GM21619 (cell line): ENCODE data around the gene SYCE1.

Experiments used
- ATAC-seq: cut with Tn5 transposase; IDR thresholded peaks from one replicate; pipeline ENCODE4 v1.9.1; 2021; ENCODE audit not compliant: unreplicated experiment

SYCE1 gene

DNA sequence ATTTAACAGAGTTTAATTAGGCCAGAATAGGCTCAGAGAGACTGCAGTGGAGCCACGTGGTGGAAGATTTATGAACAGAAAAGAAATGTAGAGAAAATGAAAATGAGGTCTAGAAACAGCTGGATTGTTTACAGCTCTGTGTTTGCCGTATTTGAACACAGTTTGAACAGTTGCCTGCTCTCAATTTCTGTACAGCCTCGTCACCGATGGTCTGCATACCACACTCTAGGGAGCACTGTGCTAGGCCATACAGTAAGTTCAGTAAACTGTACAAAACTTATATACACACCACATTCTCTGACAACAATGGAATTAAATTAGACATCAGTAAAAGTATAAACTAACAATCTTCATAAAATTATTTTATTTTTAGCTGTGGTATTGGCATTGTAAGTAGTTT, 49.3 kb downstream of the SYCE1 start:
- no peak for ATAC-seq

DNA sequence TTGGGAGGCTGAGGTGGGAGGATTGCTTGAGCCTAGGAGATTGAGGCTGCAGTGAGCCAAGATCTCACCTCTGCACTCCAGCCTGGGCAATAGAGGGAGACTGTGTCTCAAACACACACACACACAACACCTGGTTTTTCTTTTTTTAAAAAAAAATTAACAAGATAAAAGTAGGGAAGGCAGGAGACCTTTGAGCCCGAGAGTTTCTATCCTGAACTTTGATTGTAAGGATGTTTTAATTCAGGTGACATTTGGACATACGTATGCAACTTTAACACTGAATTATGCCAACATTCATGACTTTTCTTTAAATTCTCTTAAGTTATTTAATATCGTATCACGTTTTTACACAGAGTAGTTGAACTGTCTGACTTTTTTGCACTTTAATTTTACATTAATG, 49.9 kb downstream of the SYCE1 start:
- ATAC-seq, result no peak

DNA sequence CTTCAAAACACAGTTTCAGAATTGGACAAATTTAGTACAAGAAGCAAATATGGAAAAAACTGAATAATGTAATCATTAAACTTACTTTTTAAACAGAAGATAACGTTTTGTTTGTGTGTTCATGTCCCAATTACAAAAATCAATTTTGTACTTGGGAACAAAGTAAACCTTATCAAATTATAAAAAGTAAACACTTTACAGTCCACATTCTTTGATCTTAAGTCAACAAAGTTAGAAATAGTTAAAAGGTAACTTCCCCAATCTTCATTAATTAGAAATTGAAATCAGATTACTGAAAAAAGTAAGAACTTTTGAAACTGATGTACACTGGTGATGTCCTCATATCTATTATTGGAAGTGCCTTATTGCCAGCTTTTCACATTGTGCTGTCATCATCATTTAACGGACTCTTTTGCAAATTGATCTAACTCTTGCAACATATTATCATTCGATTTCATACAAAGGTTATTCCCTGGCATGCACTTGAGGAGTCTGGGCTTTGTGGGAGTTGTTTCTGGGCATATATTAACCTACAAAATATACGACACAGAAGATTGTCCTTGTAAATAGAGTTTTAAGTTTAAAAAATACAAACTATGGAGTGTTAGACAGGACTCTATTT, 53.4 kb downstream of the SYCE1 start:
- ATAC-seq, result no peak

DNA sequence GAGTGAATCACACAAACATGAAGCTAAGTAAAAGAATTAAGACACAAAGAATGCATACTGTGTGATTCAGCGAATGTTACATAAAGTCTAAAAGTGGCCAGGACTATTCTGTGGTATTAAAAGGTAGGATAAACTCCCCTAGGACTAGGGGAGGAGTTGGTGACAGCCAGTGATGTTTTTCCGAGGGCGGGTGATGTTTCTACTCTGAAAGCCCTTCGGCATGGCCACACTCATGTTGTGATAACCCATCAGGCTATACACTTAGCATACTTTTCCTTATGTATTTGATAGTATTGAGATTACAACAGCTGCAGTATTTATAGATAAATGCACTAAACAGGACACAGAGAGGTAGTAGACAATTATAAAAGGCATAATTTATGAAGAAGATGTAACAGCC, 54.0 kb downstream of the SYCE1 start:
- ATAC-seq, result no peak

DNA sequence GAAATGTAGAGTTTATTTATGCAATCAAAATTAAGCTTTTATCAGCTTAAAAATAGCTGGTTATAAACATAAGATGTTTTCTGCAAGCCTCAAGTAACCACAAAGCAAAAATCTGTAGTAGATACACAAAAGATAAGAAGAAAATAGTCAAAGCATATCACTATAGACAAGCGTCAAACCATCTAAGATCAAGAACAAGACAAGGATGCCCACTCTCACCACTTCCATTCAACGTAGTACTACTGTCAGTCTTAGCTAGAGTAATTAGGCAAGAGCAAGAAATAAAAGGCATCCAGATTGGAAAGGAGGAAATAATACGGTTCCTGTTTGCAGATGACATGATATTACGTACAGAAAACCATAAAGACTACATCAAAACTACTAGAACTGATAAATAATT, 55.7 kb downstream of the SYCE1 start:
- ATAC-seq, result no peak
